HG02852 (cell line): ENCODE results near the gene SLC9A3.

ENCODE experiments used
- ATAC-seq: cut with Tn5 transposase; IDR thresholded peaks from one replicate; pipeline ENCODE4 v1.9.1; 2021; ENCODE audit warnings: mild to moderate bottlenecking, moderate library complexity; ENCODE audit not compliant: unreplicated experiment

The SLC9A3 gene

DNA sequence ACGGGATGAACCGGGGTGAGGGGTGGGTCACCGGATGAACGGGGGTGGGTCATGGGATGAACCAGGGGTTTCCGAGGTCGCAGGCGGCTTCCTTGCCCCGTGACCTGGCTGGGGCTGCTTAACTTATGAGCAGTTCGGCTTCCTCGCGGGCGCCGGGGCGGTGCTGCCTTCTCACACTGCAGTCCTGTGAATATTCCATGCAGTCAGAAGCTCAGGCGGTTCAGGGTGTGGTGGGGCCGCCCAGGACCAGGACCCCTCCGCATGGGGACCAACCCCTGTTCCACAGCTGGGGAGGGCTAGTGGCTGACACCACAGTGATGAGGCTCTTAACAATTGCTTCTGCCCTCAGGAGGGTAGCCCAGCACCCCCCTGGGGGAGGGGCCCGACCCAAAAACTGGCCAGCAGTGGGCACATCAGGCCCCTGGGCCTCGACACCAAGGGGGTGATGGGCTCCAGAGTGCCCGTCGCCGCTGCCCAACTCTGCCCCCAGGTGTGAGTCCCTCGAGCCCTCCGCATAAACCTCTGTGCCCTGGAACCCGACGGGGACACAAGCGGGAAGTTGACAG lies 30.9 kb upstream of the SLC9A3 start:
- ATAC-seq = no peak

DNA sequence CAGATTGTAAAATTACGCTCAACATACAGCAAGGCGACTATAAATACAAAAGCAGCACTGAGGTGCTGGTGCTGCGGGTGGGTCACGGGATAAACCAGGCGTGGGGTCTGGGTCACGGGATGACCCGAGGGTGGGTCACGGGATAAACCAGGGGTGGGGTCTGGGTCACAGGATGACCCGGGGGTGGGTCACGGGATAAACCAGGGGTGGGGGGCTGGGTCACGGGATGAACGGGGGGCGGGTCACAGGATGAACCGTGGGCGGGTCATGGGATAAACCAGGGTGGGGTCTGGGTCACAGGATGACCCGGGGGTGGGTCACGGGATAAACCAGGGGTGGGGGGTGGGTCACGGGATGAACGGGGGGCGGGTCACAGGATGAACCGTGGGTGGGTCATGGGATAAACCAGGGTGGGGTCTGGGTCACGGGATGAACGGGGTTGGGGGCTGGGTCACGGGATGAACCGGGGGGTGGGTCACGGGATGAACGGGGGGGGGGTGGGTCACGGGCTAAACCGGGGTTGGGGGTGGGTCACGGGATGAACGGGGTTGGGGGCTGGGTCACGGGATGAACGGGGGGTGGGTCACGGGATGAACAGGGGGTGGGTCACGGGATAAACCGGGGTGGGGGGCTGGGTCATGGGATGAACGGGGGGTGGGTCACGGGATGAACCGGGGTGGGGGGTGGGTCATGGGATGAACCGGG lies 30.2 kb upstream of the SLC9A3 start:
- ATAC-seq = no peak

DNA sequence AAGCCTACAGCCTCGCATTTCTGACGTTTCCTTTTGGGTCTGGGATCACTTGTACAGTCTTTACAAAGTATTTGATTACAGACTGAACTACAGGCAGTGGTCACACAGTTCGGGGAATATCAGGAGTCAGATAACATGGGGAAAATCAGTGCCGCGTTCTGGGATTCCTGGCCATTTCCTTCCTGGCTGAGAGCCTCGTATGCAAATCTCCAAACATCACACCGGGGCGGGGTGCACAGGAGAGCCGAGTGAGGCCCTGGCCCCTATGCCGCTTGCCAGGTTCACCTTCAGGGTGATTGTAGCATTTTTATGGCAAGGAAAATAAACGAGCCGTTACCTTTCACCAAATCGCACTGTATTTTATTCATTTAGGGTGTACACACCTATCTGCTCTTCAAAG lies 29.6 kb upstream of the SLC9A3 start:
- no peak for ATAC-seq

DNA sequence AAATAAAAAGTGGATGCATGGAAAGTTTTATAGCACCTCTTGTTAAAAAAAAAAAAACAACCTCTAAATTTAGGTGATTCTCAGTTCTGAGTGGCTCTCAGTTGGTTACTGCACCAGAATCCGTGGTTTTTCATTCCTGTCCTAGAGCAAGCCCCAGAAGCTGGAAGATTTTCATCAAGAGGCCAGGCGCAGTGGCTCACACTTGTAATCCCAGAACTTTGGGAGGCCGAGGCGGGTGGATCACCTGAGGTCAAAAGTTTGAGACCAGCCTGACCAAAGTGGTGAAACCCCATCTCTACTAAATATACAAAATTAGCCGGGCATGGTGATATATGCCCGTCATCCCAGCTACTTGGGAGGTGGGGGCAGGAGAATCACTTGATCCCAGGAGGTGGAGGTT lies 27.2 kb upstream of the SLC9A3 start:
- ATAC-seq = no peak

DNA sequence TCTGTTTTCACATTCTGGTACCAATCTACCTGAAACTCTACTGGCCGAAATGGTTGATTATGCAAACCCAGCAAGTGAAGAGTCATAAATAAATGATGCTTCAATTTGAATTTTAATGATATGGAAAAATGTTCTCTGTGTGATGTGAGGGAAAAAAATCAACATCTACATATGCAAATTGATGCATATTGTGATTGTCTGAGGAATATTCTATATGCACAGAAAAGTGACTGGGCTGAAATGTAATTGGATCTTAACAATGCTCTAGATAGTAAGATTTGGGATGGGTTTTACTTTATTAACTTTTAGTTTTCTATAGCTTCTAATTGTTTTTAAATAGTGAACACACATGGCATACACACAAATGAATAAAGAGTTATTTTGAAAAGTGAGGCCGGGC lies 25.0 kb upstream of the SLC9A3 start:
- ATAC-seq = no peak

GRCh38 chr5:548256-548655 lies 24.0 kb upstream of the SLC9A3 start:
- no peak for ATAC-seq

DNA sequence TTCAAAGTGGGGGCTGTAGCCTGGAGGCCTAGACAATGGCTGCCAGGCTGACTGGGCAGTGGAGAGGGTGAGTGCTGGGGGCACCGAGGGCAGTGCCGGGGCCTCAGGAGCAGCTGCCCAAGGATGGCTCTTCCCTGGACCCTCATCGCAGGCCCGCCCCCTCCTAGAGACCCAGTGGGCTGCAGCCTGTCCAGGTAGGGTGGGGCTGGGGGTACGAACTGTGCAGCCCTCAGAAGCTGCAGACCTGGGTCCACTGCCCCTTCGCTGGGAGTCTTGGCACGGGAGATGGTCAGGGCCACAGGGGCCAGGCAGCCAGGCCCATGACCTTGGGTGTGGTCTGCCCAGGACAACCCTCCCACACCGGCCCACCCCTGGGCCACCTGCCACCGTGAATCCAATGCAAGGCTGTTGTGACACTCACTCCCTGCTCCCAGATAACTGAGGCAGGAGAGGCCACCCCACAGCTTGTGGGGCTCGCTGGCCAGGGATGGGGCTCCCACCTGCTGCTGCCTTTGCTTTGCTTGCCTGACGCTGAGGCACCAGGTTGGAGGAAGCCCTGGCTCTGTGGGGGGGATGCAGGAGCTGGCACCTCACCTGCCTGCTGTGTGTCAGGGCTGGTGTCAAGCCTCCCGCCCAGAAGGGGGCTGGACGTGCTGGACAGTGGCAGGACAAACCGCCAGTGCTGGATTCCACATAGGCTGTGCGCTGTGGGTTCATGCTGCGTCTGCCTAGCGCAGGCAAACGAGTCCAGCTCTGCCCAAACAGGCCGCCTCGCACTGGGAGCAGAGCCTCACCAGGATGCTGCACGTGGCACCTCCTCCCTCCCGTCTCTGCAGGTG lies 23.1 kb upstream of the SLC9A3 start:
- ATAC-seq = no peak

DNA sequence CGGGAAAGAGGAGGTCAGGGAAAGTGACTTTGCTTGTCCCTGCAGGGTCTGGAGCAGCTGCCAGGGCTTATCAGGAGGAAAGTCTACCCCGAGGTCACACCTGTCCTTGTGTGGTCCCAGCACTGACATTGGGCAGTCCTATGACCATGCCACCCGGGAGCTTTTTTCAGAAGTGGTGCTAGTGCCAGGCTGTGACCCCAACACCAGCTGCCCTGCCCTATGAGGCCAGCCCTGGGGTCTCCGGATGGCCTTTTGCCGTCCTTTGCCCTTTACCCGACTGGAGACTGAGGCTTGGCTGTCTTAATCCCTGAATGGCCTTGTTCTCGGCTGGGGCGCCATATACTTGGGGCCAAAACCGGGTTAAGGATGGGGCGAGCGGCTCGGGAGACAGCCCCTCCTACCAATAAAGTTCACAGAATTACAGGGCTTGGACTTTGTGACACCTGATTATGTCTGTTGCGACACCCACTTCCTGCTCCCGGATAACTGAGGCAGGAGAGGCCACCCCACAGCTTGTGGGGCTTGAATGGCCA lies 22.2 kb upstream of the SLC9A3 start:
- ATAC-seq = no peak

DNA sequence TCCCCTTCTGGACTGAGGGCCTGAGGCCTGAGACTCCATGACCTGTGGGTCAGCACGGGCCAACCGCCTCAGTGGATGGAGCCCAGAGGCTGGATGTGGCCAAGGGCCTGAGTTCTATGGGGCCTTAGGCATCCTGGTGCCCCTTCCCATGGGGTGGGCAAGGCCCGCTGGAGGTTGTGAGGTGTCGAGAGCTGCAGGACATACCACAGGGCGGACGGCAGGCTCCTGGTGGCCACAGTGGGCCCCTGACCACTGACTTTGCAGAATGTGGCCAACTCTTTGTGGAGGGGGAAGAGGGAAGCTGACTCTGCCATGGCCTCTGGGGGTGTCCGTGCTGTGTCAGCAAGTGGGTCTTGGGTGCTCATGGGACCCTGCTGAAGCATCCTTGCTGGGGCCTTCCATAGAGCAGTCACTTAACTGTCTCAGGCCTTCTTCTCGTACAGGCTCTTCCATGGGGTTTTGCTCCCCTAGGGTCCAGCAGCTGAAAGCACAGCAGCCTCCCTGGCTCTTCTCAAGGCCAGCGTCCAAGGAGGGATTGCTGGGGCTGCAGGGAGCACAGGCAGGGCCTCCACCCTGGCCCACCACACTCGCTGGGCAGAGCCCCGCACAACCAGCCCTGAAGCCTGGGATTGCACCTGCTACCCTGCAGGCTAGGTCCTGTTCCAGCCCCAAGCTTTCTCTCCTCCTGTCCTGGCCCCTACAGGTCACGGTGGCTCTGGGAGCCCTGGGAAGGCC lies 21.6 kb upstream of the SLC9A3 start:
- no peak for ATAC-seq

DNA sequence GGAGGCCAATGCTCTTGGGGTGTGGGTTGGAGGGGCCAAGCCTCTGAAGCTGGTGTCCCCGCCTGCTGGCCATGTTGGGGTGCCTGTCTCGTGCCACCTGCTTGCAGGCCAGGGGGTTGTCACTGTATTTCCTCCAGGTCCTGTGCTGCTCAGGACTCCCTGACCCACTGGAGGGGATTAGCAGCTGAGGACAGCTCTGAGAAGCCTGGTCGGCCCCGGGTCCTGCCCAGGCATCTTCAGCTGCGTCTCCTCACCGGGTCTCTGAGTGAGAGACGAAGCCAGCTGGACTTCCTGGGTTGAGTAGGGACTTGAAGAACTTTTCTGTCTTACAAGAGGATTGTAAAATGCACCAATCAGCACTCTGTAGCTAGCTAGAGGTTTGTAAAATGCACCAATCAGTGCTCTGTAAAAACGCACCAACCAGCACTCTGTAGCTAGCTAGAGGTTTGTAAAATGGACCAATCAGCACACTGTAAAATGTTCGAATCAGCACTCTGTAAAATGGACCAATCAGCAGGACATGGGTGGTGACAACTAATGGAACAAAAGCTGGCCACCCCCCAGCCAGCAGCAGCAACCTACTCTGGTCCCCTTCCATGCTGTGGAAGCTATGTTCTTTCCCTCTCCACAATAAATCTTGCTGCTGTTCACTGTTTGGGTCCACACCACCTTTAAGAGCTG lies 20.6 kb upstream of the SLC9A3 start:
- ATAC-seq = no peak

DNA sequence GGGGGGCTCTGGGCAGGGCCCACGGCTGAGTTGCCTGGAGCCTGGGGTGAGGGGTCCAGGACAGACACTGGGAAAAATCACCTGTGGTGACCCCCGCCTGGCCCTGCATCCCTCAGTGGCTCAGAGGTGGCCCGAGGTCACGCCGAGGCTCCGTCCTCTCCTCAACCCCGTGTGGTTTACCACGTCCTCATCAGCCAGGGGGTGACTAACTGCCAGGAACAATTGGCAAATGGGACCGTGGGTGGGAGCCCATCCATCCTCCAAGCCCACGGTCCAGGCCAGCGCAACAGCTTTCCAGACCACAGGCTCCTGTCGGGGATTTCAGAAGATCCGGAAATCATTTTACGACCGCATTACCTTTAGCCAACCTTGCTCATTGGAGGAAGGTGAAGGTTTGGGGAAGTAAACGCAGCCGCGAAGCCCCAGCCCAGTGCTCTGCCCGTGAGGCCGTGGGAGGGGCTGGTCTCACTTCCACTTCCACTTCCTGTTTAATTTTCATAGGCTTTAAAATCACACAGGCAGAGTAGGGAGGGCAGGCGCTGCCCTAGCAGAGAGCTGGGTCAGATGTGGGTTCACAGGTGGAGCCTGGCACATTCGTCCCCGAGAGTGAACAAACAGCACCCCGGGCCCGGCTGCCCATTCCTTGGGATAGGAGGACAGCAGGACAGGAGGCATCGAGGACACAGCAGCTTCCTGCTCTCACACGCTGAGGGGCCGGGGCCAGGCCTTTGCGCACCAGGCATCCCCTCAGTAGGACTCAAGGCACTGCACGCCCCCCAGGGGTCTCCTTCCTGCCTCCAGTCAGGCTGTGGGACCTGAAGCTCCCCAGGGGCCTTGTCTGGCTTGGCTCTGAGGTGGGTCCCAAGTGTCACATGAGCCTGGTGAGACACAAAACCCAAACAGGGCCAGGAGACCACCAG lies 19.8 kb upstream of the SLC9A3 start:
- ATAC-seq = peak; percentile 90

GRCh38 chr5:543351-543750 lies 19.1 kb upstream of the SLC9A3 start:
- peak; percentile 8 for ATAC-seq

GRCh38 chr5:542319-543311 lies 18.4 kb upstream of the SLC9A3 start:
- ATAC-seq = no peak

DNA sequence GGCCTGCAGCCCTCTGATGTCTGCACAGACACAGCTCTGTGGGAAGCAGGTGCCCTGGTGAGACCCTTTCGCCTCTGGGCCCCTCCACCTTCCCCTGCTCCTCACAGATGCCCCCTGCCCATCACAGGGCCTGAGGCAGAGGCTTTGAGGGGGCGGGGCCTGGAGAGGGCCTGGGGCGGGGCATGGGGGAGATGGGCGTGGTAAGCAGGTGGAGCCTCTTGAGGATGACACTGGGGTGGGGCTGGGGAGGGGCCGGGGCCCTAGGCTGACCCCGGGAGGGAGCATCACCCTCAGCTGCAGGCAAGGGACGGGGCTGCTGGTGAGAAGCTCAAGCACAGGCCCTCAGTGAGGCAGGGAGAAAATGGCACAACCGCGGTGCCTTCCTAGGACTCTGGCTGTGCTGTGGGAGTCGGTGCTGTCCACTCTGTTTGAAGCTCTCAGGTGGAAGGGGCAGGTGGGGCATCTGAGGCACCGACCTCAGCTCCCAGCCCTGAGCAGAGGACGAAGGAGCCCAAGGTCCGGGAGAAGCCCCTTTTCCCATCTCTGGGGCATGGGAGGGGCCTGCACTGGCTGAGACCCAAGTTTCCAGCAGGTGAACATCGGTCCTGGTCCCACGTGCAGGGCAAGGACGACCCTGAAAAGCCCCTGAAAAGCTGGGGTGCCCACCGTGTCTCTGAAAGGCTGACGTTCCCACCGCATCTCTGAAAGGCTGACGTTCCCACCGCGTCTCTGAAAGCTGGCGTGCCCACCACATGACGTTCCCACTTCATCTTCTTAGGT lies 17.5 kb upstream of the SLC9A3 start:
- ATAC-seq = no peak

GRCh38 chr5:540906-541538 lies 16.8 kb upstream of the SLC9A3 start:
- no peak for ATAC-seq

- ATAC-seq = no peak
These were observed 16.0 kb upstream of the SLC9A3 start for GRCh38 chr5:540071-540905.
